K562 (cell line): ENCODE measurements around the gene PRRC2A. TPM values are rescaled to one million over a fixed set of nuclear protein-coding genes. Genes with fewer than 3 reads are reported as not detected.
A peak's percentile ranks its signal among the peaks of the same experiment; 100 is the strongest.

ENCODE experiments used
- CTBP1 ChIP-seq: fragments of 450-650 bp; IDR thresholded peaks from 2 replicates; pipeline ENCODE4 v1.6.1; 2016; ENCODE audit warnings: borderline replicate concordance
- DMBX1 ChIP-seq: fragments of 250-450 bp; sonication (Bioruptor Pico); IDR thresholded peaks from 2 replicates; pipeline ENCODE4 v1.8.0; 2022; ENCODE audit warnings: inconsistent platforms, mild to moderate bottlenecking, moderate library complexity, borderline replicate concordance
- FOXA3 ChIP-seq, 2 experiments: fragments of 450-650 bp in 1 of 2; sonication (generic) in 1 of 2; formaldehyde crosslinking; IDR thresholded peaks in 1 of 2; conservative IDR thresholded peaks in 1 of 2; 2 replicates each; pipeline versions ENCODE4 v1.4.0 to v1.8.0; 2020 to 2022; ENCODE audit warnings: mild to moderate bottlenecking in 2 of 2, missing genetic modification reagents in 1 of 2
- MTA3 ChIP-seq: fragments of 450-650 bp; formaldehyde crosslinking; IDR thresholded peaks from 2 replicates; pipeline ENCODE4 v1.6.1; 2017; ENCODE audit warnings: mild to moderate bottlenecking, borderline replicate concordance
- RHOXF2B ChIP-seq: fragments of 250-450 bp; sonication (Bioruptor Pico); conservative IDR thresholded peaks from 2 replicates; pipeline ENCODE4 v1.5.1; 2021
- ZNF57 ChIP-seq: fragments of 450-650 bp; formaldehyde crosslinking; IDR thresholded peaks from 2 replicates; pipeline ENCODE4 v1.4.0; 2020; ENCODE audit warnings: mild to moderate bottlenecking, moderate library complexity
- ZNF778 ChIP-seq: fragments of 450-650 bp; formaldehyde crosslinking; IDR thresholded peaks from 2 replicates; pipeline ENCODE4 v1.4.0; 2020; ENCODE audit warnings: mild to moderate bottlenecking, moderate library complexity
- polyA plus RNA-seq, 8 experiments: library from polyadenylated mRNA; depleted of rRNA in 4 of 8; stranded (reverse) in 5 of 8; unstranded in 3 of 8; fragments of >200 nt; fragmentation: Nextera tagmentation in 2 of 8; fragmentation: Illumina TruSeq in 1 of 8; extraction: Ambion mirVana in 2 of 8; extraction: Trizol in 1 of 8; gene quantifications; 2 replicates each; pipeline versions ENCODE4 v1.2.1 to v1.2.3, GENCODE V29; 2011 to 2014; ENCODE audit warnings: inconsistent platforms in 1 of 8, missing spikeins in 1 of 8
- total RNA-seq, 7 experiments: library from RNA; depleted of rRNA in 6 of 7; stranded (reverse); fragments of >200 nt in 6 of 7; fragmentation: Illumina TruSeq in 2 of 7; extraction: Trizol in 2 of 7; gene quantifications; 2 replicates each; pipeline versions ENCODE4 v1.2.1 to v1.2.3, GENCODE V29; 2011 to 2021; ENCODE audit warnings: low replicate concordance in 1 of 7
- TF ChIP-seq, protein P1 (sequence below): IDR thresholded peaks from 2 replicates; pipeline ENCODE4 v1.6.1; 2014; ENCODE audit warnings: antibody characterized with exemption
- TF ChIP-seq, protein P2 (sequence below): fragments of 250-450 bp; sonication (Bioruptor Pico); IDR thresholded peaks from 2 replicates; pipeline ENCODE4 v1.9.0; 2021; ENCODE audit warnings: mild to moderate bottlenecking, inconsistent platforms
- TF ChIP-seq, protein P3 (sequence below): sonication (generic); formaldehyde crosslinking; IDR thresholded peaks from 2 replicates; pipeline ENCODE4 v1.8.1; 2023; ENCODE audit warnings: mild to moderate bottlenecking, missing genetic modification reagents
- TF ChIP-seq, protein P4 (sequence below), 2 experiments: fragments of 450-650 bp; formaldehyde crosslinking in 1 of 2; IDR thresholded peaks; 2 replicates each; pipeline versions ENCODE4 v1.4.0 to v1.6.1; 2014 to 2020; ENCODE audit warnings: mild to moderate bottlenecking in 2 of 2, borderline replicate concordance in 1 of 2, low read depth in 1 of 2

The PRRC2A gene
- total and polyA plus RNA-seq, 9 of the 15 experiments (the other 6 are each of a cell fraction or from before 2014, with no cell fraction given): 1.0 to 332 (median 63.0) TPM

DNA sequence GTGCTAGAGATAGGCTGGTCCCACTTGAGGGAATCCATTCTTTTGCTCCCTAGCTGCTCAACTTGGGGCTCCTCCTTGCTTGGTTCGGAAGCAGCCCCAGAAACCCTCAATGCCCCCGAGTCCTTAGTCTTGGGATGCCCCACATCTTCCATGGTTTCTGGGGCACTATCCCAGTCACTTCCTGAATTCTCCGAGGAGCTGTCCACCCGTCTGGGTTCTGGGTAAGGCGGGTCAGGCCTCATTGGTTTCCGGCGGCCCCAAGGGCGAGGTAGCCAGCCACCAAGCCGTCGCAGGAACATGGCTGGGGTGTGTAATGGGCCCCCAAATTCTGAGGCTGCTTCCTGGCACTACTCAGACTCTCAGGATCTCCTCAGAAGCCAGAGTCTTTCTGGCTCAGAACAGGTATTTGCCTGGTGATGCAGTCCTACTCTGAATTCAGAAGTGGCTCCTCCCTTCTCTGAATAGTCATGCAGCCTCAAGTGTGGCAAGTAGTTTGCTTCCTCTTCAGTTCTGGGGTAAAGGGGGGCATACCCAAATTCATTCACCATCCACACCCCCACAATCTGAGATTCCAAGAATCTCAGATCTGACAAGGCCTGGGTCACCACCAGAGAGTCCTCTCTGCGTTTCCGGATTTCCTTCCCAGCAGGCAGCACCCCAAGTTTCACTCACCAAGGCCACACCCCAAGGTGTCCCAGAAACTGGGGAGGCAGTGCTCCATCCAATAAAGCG lies 39.3 kb downstream of the PRRC2A start (continued):
- TF ChIP-seq, protein P1, sequence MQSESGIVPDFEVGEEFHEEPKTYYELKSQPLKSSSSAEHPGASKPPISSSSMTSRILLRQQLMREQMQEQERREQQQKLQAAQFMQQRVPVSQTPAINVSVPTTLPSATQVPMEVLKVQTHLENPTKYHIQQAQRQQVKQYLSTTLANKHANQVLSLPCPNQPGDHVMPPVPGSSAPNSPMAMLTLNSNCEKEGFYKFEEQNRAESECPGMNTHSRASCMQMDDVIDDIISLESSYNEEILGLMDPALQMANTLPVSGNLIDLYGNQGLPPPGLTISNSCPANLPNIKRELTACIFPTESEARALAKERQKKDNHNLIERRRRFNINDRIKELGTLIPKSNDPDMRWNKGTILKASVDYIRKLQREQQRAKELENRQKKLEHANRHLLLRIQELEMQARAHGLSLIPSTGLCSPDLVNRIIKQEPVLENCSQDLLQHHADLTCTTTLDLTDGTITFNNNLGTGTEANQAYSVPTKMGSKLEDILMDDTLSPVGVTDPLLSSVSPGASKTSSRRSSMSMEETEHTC: 0 out of 2 replicates have a peak, but pooled peaks have one; percentile 6
- TF ChIP-seq RHOXF2B (CRISPR knock-in tag) (no peak), FOXA3 (CRISPR knock-in tag; conservative IDR thresholded peaks at IDR 0.05 in 1 of 2, IDR thresholded peaks at IDR 0.05 in 1 of 2) (peak in 1 of 2 experiments; percentile 36; a peak in 1 of 4 replicates), DMBX1 (peak; percentile 6; the same call in 1 of the 2 replicates), ZNF778 (peak; percentile 94; the same call in 1 of the 2 replicates), ZNF57 (peak; percentile 69), MTA3 (no peak), CTBP1 (no peak)
- TF ChIP-seq, protein P2, sequence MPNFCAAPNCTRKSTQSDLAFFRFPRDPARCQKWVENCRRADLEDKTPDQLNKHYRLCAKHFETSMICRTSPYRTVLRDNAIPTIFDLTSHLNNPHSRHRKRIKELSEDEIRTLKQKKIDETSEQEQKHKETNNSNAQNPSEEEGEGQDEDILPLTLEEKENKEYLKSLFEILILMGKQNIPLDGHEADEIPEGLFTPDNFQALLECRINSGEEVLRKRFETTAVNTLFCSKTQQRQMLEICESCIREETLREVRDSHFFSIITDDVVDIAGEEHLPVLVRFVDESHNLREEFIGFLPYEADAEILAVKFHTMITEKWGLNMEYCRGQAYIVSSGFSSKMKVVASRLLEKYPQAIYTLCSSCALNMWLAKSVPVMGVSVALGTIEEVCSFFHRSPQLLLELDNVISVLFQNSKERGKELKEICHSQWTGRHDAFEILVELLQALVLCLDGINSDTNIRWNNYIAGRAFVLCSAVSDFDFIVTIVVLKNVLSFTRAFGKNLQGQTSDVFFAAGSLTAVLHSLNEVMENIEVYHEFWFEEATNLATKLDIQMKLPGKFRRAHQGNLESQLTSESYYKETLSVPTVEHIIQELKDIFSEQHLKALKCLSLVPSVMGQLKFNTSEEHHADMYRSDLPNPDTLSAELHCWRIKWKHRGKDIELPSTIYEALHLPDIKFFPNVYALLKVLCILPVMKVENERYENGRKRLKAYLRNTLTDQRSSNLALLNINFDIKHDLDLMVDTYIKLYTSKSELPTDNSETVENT (CRISPR knock-in tag): peak; percentile 16; the same call in 1 of the 2 replicates
- TF ChIP-seq, protein P3, sequence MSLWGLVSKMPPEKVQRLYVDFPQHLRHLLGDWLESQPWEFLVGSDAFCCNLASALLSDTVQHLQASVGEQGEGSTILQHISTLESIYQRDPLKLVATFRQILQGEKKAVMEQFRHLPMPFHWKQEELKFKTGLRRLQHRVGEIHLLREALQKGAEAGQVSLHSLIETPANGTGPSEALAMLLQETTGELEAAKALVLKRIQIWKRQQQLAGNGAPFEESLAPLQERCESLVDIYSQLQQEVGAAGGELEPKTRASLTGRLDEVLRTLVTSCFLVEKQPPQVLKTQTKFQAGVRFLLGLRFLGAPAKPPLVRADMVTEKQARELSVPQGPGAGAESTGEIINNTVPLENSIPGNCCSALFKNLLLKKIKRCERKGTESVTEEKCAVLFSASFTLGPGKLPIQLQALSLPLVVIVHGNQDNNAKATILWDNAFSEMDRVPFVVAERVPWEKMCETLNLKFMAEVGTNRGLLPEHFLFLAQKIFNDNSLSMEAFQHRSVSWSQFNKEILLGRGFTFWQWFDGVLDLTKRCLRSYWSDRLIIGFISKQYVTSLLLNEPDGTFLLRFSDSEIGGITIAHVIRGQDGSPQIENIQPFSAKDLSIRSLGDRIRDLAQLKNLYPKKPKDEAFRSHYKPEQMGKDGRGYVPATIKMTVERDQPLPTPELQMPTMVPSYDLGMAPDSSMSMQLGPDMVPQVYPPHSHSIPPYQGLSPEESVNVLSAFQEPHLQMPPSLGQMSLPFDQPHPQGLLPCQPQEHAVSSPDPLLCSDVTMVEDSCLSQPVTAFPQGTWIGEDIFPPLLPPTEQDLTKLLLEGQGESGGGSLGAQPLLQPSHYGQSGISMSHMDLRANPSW: peak; percentile 10; the same call in 1 of the 2 replicates
- TF ChIP-seq, protein P4, sequence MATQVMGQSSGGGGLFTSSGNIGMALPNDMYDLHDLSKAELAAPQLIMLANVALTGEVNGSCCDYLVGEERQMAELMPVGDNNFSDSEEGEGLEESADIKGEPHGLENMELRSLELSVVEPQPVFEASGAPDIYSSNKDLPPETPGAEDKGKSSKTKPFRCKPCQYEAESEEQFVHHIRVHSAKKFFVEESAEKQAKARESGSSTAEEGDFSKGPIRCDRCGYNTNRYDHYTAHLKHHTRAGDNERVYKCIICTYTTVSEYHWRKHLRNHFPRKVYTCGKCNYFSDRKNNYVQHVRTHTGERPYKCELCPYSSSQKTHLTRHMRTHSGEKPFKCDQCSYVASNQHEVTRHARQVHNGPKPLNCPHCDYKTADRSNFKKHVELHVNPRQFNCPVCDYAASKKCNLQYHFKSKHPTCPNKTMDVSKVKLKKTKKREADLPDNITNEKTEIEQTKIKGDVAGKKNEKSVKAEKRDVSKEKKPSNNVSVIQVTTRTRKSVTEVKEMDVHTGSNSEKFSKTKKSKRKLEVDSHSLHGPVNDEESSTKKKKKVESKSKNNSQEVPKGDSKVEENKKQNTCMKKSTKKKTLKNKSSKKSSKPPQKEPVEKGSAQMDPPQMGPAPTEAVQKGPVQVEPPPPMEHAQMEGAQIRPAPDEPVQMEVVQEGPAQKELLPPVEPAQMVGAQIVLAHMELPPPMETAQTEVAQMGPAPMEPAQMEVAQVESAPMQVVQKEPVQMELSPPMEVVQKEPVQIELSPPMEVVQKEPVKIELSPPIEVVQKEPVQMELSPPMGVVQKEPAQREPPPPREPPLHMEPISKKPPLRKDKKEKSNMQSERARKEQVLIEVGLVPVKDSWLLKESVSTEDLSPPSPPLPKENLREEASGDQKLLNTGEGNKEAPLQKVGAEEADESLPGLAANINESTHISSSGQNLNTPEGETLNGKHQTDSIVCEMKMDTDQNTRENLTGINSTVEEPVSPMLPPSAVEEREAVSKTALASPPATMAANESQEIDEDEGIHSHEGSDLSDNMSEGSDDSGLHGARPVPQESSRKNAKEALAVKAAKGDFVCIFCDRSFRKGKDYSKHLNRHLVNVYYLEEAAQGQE (IDR thresholded peaks at IDR 0.05; ENCODE audit: borderline replicate concordance): peak; percentile 99
- TF ChIP-seq, protein P4 (CRISPR knock-in tag; IDR thresholded peaks at IDR 0.05; ENCODE audit: low read depth): peak; percentile 97
